ENCODE measurements around the gene RDM1. TPM values are rescaled to one million over a fixed set of nuclear protein-coding genes. Genes with fewer than 3 reads are reported as not detected.

RDM1 gene
- polyA plus RNA-seq, 2 of the 4 experiments (the other 2 are of a cell fraction) = 4.3 to 4.6 TPM

DNA sequence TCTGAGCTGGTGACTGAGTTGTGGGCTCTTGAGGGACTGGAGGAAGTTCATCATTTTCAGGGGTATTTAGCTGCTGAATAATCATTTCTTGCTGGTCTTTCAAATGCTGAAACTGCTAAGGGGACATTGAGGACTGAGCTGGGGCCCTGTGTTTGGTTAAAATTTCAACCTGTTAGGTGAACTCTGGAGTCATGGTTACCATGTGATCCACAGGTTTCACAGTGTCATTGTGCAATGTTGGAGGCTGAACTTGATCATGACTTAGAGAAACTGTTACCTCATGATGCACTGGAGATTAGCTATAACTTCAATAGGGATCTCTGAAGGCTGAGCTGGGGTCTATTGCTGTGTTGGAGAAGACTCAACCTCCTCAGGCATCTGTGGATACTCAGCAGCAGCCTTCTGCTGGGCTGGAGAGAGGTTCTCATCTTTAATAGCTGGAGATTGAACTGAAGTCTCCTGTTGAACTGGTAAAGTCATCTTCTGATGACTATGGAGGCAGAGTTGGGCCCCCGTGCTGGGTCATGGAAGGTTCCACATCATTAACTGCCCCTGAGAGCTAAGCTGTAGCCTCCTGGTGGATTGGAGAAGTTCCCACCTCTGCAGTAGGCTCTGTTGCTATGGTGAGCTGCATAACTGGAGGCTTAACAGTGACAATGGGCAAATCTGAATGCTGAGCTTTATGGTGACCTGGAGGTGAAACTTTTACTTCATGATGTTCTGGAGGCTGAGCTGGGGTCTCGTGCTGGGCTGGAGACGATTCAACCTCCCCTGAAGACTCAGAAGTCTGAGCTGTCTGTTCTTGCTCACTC lies 15.2 kb downstream of the RDM1 start:
- H3K4me2 ChIP-seq = no peak overlapping the region
- no peaks in the 10 kb centered on the region for H3K4me1 ChIP-seq
- H3K9me3 ChIP-seq = 0 out of 3 replicates have a peak, but pooled peaks cover 3% of the 10 kb centered on the region
- TF ChIP-seq RNF2 (IDR thresholded peaks at IDR 0.05; ENCODE audit: borderline replicate concordance, low read depth) = no peak
- no peak for TF ChIP-seq MAFK (IDR thresholded peaks at IDR 0.05; ENCODE audit: partially characterized antibody)
- TF ChIP-seq HOXB13 (CRISPR knock-in tag; IDR thresholded peaks at IDR 0.05; ENCODE audit: low read depth) = no peak
- no peak for TF ChIP-seq POLR2AphosphoS2 (conservative IDR thresholded peaks at IDR 0.05; ENCODE audit: low read length)
- no peak for TF ChIP-seq BHLHE40 (IDR thresholded peaks at IDR 0.05; ENCODE audit: low read depth, low read length)
- TF ChIP-seq RFX5 (IDR thresholded peaks at IDR 0.05) = no peak
- TF ChIP-seq CBX8 (IDR thresholded peaks at IDR 0.05) = no peak
- no peak for TF ChIP-seq NFE2L2 (conservative IDR thresholded peaks at IDR 0.05; ENCODE audit: low read length)
- TF ChIP-seq USF2 (IDR thresholded peaks at IDR 0.05) = no peak
- no peak for TF ChIP-seq EP300 (IDR thresholded peaks at IDR 0.05)
- TF ChIP-seq RCOR1 (IDR thresholded peaks at IDR 0.05; ENCODE audit: low read depth, low read length) = no peak
- no peak for TF ChIP-seq ESRRA (IDR thresholded peaks at IDR 0.05; ENCODE audit: borderline replicate concordance, low read length)
- no peak for TF ChIP-seq RAD21 (conservative IDR thresholded peaks at IDR 0.05 in 1 of 2, IDR thresholded peaks at IDR 0.05 in 1 of 2)
- TF ChIP-seq ZC3H11A (IDR thresholded peaks at IDR 0.05) = no peak
- WGBS (ENCODE audit: missing lambda C conversion rate) = 25% methylated on average over 3 of the region's 3 CpGs
- no peak overlapping the region for H3K27ac ChIP-seq
- ChIA-PET CTCF (interaction anchor here (0.7 to 1.6 kb wide), 6 partner anchors 9 to 1180 kb away, joined by 3 to 5 read pairs (median 4); no protein-coding TSS in a partner anchor), POLR2A (no interaction called here)
- no peak for ATAC-seq
- no peak for FAIRE-seq
- no peak overlapping the region for H3K4me3 ChIP-seq
- DNase-seq (ENCODE audit: low read depth in 1 of 2, low spot score in 1 of 2) = no peak

- FAIRE-seq (no peak), ATAC-seq (no peak), DNase-seq (ENCODE audit: low read depth in 1 of 2, low spot score in 1 of 2) (no peak)
- no peak for TF ChIP-seq HDAC2 (IDR thresholded peaks at IDR 0.05)
- no peak for TF ChIP-seq RCOR1 (IDR thresholded peaks at IDR 0.05; ENCODE audit: low read depth, low read length)
- no peak for TF ChIP-seq EHMT2 (IDR thresholded peaks at IDR 0.05; ENCODE audit: low read depth)
- no peak for TF ChIP-seq RNF2 (IDR thresholded peaks at IDR 0.05; ENCODE audit: borderline replicate concordance, low read depth)
- no peak for TF ChIP-seq CHD2 (IDR thresholded peaks at IDR 0.05; ENCODE audit: low read length, partially characterized antibody)
- TF ChIP-seq CBX8 (IDR thresholded peaks at IDR 0.05) = no peak
- TF ChIP-seq MYC (IDR thresholded peaks at IDR 0.05; ENCODE audit: borderline replicate concordance, low read length) = no peak
- TF ChIP-seq, protein P1, sequence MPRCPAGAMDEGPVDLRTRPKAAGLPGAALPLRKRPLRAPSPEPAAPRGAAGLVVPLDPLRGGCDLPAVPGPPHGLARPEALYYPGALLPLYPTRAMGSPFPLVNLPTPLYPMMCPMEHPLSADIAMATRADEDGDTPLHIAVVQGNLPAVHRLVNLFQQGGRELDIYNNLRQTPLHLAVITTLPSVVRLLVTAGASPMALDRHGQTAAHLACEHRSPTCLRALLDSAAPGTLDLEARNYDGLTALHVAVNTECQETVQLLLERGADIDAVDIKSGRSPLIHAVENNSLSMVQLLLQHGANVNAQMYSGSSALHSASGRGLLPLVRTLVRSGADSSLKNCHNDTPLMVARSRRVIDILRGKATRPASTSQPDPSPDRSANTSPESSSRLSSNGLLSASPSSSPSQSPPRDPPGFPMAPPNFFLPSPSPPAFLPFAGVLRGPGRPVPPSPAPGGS (IDR thresholded peaks at IDR 0.05) = no peak
- TF ChIP-seq ATOH8 (CRISPR knock-in tag; IDR thresholded peaks at IDR 0.05; ENCODE audit: low read depth) = no peak
- TF ChIP-seq USF2 (IDR thresholded peaks at IDR 0.05) = no peak
- no peak for TF ChIP-seq ZC3H11A (IDR thresholded peaks at IDR 0.05)
- TF ChIP-seq HOXA7 (CRISPR knock-in tag; IDR thresholded peaks at IDR 0.05) = no peak
- TF ChIP-seq FOSB (CRISPR knock-in tag; IDR thresholded peaks at IDR 0.05) = no peak
- no peak for TF ChIP-seq GATA3 (IDR thresholded peaks at IDR 0.05; ENCODE audit: borderline replicate concordance)
- TF ChIP-seq KDM1A (IDR thresholded peaks at IDR 0.05; ENCODE audit: low read depth) = no peak
- ChIA-PET POLR2A (no interaction called here), CTCF (interaction anchor here (0.7 to 1.5 kb wide), 3 partner anchors 12 to 55 kb away, joined by 3 to 5 read pairs (median 4); no protein-coding TSS in a partner anchor)
- H3K4me1 ChIP-seq = no peaks in the 10 kb centered on the region
- no peak overlapping the region for H3K27ac ChIP-seq
- H3K4me2 ChIP-seq = no peak overlapping the region
- 18% methylated on average over 1 of the region's 1 CpG for WGBS (ENCODE audit: missing lambda C conversion rate)
- 0 out of 3 replicates have a peak, but pooled peaks cover 3% of the 10 kb centered on the region for H3K9me3 ChIP-seq
- no peak overlapping the region for H3K4me3 ChIP-seq
Observed at GRCh38 chr17:35914354-35914753, 16.2 kb downstream of the RDM1 start.

All from A549 (cell line).